ENCODE results near the gene PNPLA7. TPM values are rescaled to one million over a fixed set of nuclear protein-coding genes. Genes with fewer than 3 reads are reported as not detected.

The PNPLA7 gene
- total and polyA plus RNA-seq, 2 of the 13 experiments (the other 11 are each of a cell fraction or from before 2014, with no cell fraction given), result 0.42 to 1.5 TPM

- TF ChIP-seq ZNF136 (CRISPR knock-in tag; IDR thresholded peaks at IDR 0.05; ENCODE audit: low read depth) (no peak), HNF4G (IDR thresholded peaks at IDR 0.05; ENCODE audit: borderline replicate concordance, low read depth, low read length) (peak; percentile 91), HNF4G (CRISPR knock-in tag; IDR thresholded peaks at IDR 0.05; ENCODE audit: borderline replicate concordance, low read depth) (peak; percentile 92; the same call in 1 of the 2 replicates), PATZ1 (CRISPR knock-in tag; IDR thresholded peaks at IDR 0.05) (peak; percentile 90), ZNF678 (CRISPR knock-in tag; IDR thresholded peaks at IDR 0.05) (no peak), ZNF121 (CRISPR knock-in tag; IDR thresholded peaks at IDR 0.05) (peak; percentile 78), ZBED4 (CRISPR knock-in tag; IDR thresholded peaks at IDR 0.05; ENCODE audit: borderline replicate concordance) (peak; percentile 95; the same call in 1 of the 2 replicates), POLR2AphosphoS2 (IDR thresholded peaks at IDR 0.05; ENCODE audit: low read depth, low read length) (no peak), TFE3 (CRISPR knock-in tag; IDR thresholded peaks at IDR 0.05) (peak; percentile 76), MNT (IDR thresholded peaks at IDR 0.05) (peak; percentile 27; the same call in 1 of the 2 replicates), ZMYM4 (CRISPR knock-in tag; IDR thresholded peaks at IDR 0.05) (peak; percentile 55; the same call in 1 of the 2 replicates), SIX4 (CRISPR knock-in tag; IDR thresholded peaks at IDR 0.05) (0 out of 2 replicates have a peak, but pooled peaks have one; percentile 26), KLF12 (CRISPR knock-in tag; IDR thresholded peaks at IDR 0.05; ENCODE audit: borderline replicate concordance) (peak; percentile 85), ZNF609 (CRISPR knock-in tag; IDR thresholded peaks at IDR 0.05; ENCODE audit: borderline replicate concordance) (peak; percentile 55; the same call in 1 of the 2 replicates)
These were observed 108.8 kb downstream of the PNPLA7 start, which contains the start of gene ENTPD8 (continued) for GRCh38 chr9:137441289-137441934.

All from HepG2 (cell line).